ENCODE measurements around the gene OR9I1.

OR9I1 gene

GRCh38 chr11:58125469-58125868 lies at the start of gene OR9I1:
TSS of gene OR9I1 (minus strand) at chr11:58125530. CDS start at chr11:58119444, 6,086 bp downstream.
- H3K4me3 ChIP-seq (ENCODE audit: low read depth, low read length): no peak within 1 kb of the TSS

DNA sequence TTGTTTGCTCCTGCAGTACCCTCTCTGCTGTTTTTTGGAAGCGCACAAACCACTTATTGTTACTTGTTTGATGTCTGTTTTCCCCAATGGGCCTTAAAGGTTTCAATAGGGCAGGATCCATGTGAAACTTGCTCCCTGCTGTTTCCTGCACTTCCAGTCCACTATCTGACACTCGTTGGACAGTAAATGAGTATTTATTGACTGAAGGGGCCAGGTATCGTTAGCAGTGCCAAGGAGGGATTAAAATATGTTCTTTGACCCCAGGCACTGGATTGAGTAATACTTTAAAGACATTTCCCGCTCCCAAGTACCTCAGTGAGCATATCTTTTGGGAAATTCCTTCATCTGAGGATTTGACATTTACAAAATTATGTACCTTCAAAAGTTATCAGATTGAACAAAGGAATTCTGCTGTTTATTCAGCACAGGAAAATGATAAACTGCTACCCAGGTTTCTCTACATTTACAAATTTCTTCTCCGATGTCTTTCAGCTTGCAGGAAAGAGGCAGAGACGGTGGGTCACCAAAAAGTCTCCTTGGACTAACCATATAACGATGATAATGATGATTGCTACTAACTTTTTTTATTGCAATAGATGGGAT lies 40.3 kb upstream of the OR9I1 start:
- H3K4me3 ChIP-seq (ENCODE audit: low read depth, low read length): no peak overlapping the region

DNA sequence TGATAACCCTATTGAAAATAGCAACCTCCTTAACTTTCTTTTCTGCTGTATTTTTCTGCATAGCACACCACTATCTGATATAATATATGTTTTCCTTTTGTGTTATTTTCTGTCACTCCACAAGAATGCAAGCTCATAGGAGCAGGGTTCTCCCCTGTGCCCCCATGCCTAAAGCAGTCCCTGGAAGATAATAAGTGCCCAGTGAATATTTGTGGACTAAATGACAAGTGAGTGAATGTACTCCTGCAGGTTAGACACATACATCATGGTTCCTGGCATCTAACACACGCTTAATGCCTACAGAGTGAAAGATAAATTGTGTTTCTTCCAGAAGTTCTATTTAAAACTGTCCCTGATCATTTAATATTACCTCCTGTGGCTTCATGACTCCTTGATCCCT lies 39.7 kb upstream of the OR9I1 start:
- H3K4me3 ChIP-seq (ENCODE audit: low read depth, low read length): no peak overlapping the region

GRCh38 chr11:58164389-58164788 lies 39.1 kb upstream of the OR9I1 start:
- H3K4me3 ChIP-seq (ENCODE audit: low read depth, low read length): no peak overlapping the region

GRCh38 chr11:58152781-58153180 lies 27.5 kb upstream of the OR9I1 start:
- H3K4me3 ChIP-seq (ENCODE audit: low read depth, low read length): no peak overlapping the region

DNA sequence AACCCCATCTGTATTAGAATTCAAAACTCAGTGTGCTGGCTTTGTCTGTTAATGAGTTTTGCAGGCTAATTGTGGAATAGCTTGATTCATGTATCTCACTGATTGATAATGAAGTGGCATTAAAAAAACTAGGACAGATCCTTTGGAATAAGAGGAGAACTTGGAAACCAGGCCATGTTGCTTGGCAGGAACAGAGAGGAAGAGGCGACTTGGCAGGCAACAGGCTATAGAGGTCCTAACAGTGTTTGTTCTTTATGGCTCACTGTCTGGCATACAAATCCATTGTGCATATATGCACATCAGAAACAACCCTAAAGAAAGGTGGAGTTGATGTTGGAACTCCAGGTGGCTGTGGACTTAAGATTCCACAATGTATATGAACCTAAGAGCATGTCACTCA lies 17.4 kb upstream of the OR9I1 start:
- H3K4me3 ChIP-seq (ENCODE audit: low read depth, low read length): no peak overlapping the region

DNA sequence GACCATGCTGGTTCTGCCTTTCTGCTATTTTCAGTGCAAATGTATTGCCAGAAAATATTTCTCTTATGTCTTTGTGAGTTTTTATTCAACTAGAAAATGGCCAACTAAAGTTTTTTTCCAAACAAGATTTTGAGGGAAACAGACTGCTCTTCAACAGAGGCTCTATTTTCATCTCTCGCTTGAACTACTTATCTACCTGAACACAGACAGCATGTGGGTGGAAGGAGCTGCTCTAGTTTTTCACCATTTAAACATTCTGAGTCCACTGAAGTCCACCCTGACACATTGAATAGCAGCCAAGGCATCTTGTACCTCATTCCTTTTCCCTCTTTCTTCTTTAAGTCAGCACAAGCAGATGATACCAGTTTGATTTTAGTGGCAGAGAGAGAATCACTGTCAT lies 9.8 kb upstream of the OR9I1 start:
- no peak overlapping the region for H3K4me3 ChIP-seq (ENCODE audit: low read depth, low read length)

DNA sequence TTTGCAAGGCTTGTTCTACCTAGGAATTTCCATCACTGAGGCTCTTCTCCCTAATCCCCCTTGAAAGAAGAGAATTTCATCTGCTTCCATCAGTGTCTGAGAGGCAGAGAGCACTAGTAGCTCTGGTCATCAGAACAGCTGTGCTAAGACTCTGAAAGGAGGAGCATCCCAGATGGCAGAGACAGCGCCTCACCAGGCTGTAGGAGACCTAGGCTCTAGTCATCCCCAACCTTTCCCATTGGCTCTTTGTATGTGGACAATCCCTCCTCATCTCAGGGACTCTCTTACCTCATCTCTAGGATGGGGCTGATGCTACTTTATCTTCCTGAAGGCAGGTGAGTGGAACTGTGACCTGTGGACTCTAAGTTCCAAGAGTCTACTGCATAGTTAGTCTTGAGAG lies 8.8 kb upstream of the OR9I1 start:
- H3K4me3 ChIP-seq (ENCODE audit: low read depth, low read length): no peak overlapping the region

DNA sequence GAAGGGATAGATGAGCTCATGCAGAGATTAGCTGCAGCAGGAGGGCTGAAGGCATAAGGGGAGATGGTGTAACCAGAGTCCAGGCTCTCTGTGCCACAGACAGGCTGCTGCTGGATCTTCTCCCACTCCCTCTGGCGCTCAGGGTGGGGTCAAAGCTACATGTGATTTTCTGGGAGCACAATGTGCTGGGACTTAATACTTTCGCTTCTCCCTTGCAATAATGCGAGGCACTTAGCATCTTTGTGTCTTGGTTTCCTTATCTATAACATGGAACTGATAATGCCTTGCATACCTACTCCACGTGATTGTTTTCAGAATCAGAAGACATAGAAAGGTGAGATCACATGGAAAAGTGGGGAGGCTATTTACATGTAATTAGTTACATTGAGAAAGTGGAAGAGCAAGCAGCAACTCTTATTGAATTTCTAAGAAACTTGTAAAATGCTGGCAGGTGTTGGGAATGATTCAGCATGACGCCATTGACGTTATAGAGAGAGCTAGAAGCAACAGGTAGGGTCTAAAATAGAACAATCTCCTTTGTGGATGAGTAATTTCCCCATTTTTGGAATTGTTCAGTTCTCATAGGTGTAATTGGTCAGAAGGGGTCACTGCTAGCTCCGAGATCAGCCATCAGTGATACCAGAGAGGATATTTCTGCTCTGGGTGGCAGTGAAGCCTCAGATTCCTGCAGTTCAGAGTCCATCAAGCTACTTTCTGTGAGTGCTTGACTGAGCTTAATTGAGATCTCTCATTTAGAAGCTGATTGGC lies 8.2 kb upstream of the OR9I1 start:
- H3K4me3 ChIP-seq (ENCODE audit: low read depth, low read length): no peak overlapping the region

DNA sequence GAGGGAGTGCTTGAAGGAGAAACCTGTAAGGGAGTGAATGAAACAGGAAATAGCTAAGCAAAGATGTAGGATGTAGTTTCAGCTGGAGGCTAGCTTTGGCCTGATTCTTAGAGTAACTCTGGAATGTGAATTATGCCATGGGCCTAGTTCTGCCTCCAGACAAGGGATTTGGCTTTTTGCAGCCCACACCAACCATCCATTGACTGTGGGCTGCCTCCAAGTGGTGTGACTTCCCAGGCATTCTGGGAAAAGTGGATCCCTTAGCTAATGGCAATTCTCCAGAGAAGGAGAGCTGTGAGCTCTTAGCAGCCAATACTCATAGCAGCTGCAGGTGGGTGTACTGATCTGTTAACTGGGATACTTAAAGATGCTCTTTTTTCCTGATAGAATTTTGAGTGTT lies 2.0 kb upstream of the OR9I1 start:
- H3K4me3 ChIP-seq (ENCODE audit: low read depth, low read length): no peak overlapping the region

DNA sequence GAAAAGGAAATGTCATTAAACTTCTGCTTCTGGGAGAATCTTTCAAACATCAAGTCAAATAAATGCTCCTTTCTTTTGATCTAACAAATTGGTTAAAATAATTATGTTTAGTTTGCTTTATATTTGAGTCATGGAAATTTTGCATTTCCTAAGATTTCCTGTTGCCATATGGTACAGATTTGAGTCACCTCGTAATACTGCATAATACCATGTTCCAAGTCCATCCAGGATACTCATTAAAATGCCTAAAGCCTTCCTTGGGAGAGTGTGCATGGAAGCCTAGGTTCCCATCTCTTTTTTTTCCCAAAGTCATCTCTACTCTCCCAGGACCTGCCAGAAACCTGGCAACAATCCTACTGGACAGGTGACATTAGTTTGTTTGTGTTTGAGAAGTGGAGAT lies 4.2 kb downstream of the OR9I1 start:
- no peak overlapping the region for H3K4me3 ChIP-seq (ENCODE audit: low read depth, low read length)

GRCh38 chr11:58097437-58097836 lies 27.9 kb downstream of the OR9I1 start:
- H3K4me3 ChIP-seq (ENCODE audit: low read depth, low read length): no peak overlapping the region

- H3K4me3 ChIP-seq (ENCODE audit: low read depth, low read length): no peak overlapping the region
Observed at GRCh38 chr11:58086528-58086927, 38.8 kb downstream of the OR9I1 start.

- no peak overlapping the region for H3K4me3 ChIP-seq (ENCODE audit: low read depth, low read length)
Observed at GRCh38 chr11:58075781-58076180, 49.5 kb downstream of the OR9I1 start.

GRCh38 chr11:58070585-58070984 lies 54.7 kb downstream of the OR9I1 start:
- H3K4me3 ChIP-seq (ENCODE audit: low read depth, low read length): no peak overlapping the region

GRCh38 chr11:58068655-58069054 lies 56.7 kb downstream of the OR9I1 start:
- no peak overlapping the region for H3K4me3 ChIP-seq (ENCODE audit: low read depth, low read length)

- H3K4me3 ChIP-seq (ENCODE audit: low read depth, low read length): no peak overlapping the region
Observed at GRCh38 chr11:58067685-58068084, 57.6 kb downstream of the OR9I1 start.
